Esophagus muscularis mucosa (tissue), 4 donors: ENCODE results near the gene PUM2. TPM values are rescaled to one million over a fixed set of nuclear protein-coding genes. Genes with fewer than 3 reads are reported as not detected.
A peak's percentile ranks its signal among the peaks of the same experiment; 100 is the strongest.

ENCODE experiments used
- DNase-seq: peaks from one replicate; pipeline ENCODE4 v3.0.0-alpha.2; 2017; ENCODE audit errors: extremely low spot score
- H3K27ac ChIP-seq, 4 donors: fragments of 200-600 bp; sonication (generic); replicated peaks in 1 of 4; 1 replicate in 3 of 4; 2 replicates in 1 of 4; pipeline ENCODE4 v1.5.1; 2016 to 2019; ENCODE audit warnings: mild to moderate bottlenecking in 1 of 4
- H3K27me3 ChIP-seq, 4 donors: fragments of 200-600 bp; sonication (generic); one replicate each; pipeline versions ENCODE4 v1.5.1 to v1.6.0; 2016 to 2019
- H3K36me3 ChIP-seq, 4 donors: fragments of 200-600 bp; sonication (generic); one replicate each; pipeline ENCODE4 v1.5.1; 2016 to 2019
- H3K4me1 ChIP-seq, 4 donors: fragments of 200-600 bp; sonication (generic); one replicate each; pipeline ENCODE4 v1.5.1; 2016 to 2019
- H3K4me3 ChIP-seq, 4 donors: fragments of 200-600 bp; sonication (generic); 1 replicate in 2 of 4; 2 replicates in 2 of 4; pipeline ENCODE4 v1.5.1; 2016 to 2019; ENCODE audit warnings: mild to moderate bottlenecking in 4 of 4, moderate library complexity in 1 of 4
- H3K9me3 ChIP-seq, 4 donors: fragments of 200-600 bp; sonication (generic); 1 replicate in 3 of 4; 2 replicates in 1 of 4; pipeline ENCODE4 v1.5.1; 2016 to 2019
- CTCF ChIP-seq, 3 experiments: fragments of 200-600 bp in 2 of 3; fragments of 450-650 bp in 1 of 3; sonication (generic) in 2 of 3; IDR thresholded peaks; one replicate each; pipeline ENCODE4 v1.5.1; 2017 to 2019; ENCODE audit warnings: antibody characterized with exemption in 3 of 3, mild to moderate bottlenecking in 2 of 3, moderate library complexity in 1 of 3
- EP300 ChIP-seq: sonication (generic); formaldehyde crosslinking; IDR thresholded peaks from one replicate; pipeline ENCODE4 v1.6.1; 2017; ENCODE audit warnings: antibody characterized with exemption
- POLR2A ChIP-seq: fragments of 450-650 bp; IDR thresholded peaks from one replicate; pipeline ENCODE4 v1.6.1; 2017; ENCODE audit warnings: antibody characterized with exemption, moderate library complexity, mild to moderate bottlenecking, low read depth
- POLR2AphosphoS5 ChIP-seq, 2 donors: sonication (generic); formaldehyde crosslinking; IDR thresholded peaks; one replicate each; pipeline ENCODE4 v1.6.1; 2017; ENCODE audit warnings: antibody characterized with exemption in 2 of 2
- WGBS: methylation state at CpG from one replicate; pipeline ENCODE4 v1.1.5; 2018; 5-methylcytosine and 5-hydroxymethylcytosine counted together
- intact Hi-C: fragments of 100-400 bp; cut with DNase I; formaldehyde crosslinking; loops from one replicate; pipeline ENCODE4 v1.15.1; 2023
- total RNA-seq, 4 donors: library from RNA; depleted of rRNA; stranded (reverse); fragments of >200 nt; gene quantifications; one replicate each; pipeline versions ENCODE4 v1.1.0 to v1.2.1, GENCODE V29; 2016

Gene PUM2
- total RNA-seq: 100 to 1,000 TPM in 1 of 4 donors, 10 to 100 TPM in 3; 73.7 to 113 (median 93.1) TPM

DNA sequence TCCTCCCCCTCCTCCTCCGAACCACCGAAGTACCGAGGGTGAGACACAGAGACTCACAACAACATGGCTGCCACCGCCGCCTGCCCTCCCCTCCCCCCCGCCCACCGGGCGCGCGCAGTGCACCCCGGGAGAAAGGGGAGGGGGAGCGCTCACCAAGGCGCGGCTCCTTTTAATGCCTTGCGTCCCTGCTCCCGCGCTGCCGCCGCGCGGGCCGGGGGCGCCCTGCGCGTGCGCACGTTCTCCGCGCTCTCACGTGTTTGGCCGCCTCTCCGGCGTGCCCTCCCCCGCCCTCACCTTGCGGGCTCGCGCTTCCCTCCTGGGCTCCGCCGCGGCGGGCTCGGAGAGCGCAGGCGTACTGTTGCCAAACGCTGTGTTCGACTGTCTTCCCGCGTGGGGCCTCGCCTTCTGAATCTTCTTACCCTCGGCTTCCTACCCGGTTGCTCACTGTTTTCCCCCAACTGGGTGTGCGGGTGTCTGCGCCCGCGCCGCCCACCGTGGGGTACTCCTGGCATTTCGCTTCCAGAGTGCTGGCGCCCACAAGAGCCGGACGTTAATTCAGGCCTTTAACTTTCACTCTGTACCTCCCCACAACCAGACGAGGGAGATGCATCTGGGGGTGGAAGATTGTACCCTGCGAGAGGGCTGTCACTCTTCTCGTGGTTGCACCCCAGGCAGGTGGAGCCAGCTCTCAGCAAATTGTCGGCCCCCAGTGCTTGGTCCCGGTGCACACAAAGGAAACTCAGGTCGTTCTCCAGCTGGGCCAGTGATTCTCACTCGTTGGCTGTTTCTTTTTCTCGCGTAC, at the start of gene PUM2:
Gene PUM2, minus strand, starts transcription at position 92 of the 802 bp plus-strand sequence. CDS start 23,484 bp downstream, outside the sequence.
- no peaks in the 10 kb centered on the region for H3K36me3 ChIP-seq
- no peaks in the 10 kb centered on the region for H3K9me3 ChIP-seq
- no peaks in the 10 kb centered on the region for H3K27me3 ChIP-seq
- peak within 1 kb of the TSS; percentile 83 to 91 (median 87) for H3K4me3 ChIP-seq
- intact Hi-C loops: no loop called here
- TF ChIP-seq CTCF (IDR thresholded peaks at IDR 0.05) (peak in 2 of 3 experiments; percentile 6 to 11), POLR2A (no peak), POLR2AphosphoS5 (IDR thresholded peaks at IDR 0.05) (peak; percentile 94 to 96)
- DNase-seq: peak; percentile 98
- H3K27ac ChIP-seq: peak within 1 kb of the TSS; percentile 90 to 96 (median 95)
- under 1% methylated on average over 34 of the region's 70 CpGs for WGBS
- H3K4me1 ChIP-seq: peaks cover 31 to 61% (median 56%) of the 10 kb centered on the region in 4 donors

DNA sequence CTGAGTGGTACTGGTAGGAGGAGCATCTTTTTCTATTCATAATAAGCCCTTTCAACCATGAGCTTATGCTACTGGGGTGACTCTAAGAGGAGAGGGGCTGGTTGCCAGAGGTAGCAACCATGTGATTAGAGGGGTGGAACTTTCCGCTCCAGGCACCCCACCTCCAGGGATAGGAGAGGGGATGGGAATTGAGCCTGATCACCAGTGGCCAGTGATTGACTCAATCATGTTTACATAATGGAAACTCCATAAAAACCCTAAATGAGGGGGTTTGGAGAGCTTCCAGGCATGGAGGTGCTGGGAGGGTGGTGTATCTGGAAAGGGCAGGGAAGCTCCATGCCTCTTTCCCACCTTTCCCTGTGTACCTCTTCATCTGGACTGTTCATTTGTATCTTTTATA, 49.7 kb upstream of the PUM2 start:
- Histone ChIP-seq H3K9me3 (no peaks in the 10 kb centered on the region), H3K27me3 (no peaks in the 10 kb centered on the region), H3K36me3 (no peaks in the 10 kb centered on the region), H3K4me3 (no peak overlapping the region), H3K27ac (peak overlapping the region; percentile 64 to 78 (median 74)), H3K4me1 (peaks cover 0 to 46% (median 44%) of the 10 kb centered on the region in 4 donors)
- intact Hi-C loops: loop anchor here (5.0 kb wide), 1 partner anchor 232 kb away; no protein-coding TSS in a partner anchor
- no peak for DNase-seq
- WGBS: 85% methylated on average over 1 of the region's 1 CpG
- TF ChIP-seq CTCF (IDR thresholded peaks at IDR 0.05) (no peak), EP300 (no peak)

GRCh38 chr2:20398956-20399567, 48.4 kb upstream of the PUM2 start:
- H3K4me3 ChIP-seq: no peak overlapping the region
- H3K27me3 ChIP-seq: no peaks in the 10 kb centered on the region
- H3K4me1 ChIP-seq: peaks cover 0 to 41% (median 41%) of the 10 kb centered on the region in 4 donors
- no peaks in the 10 kb centered on the region for H3K36me3 ChIP-seq
- 70% methylated on average over 7 of the region's 7 CpGs for WGBS
- no peaks in the 10 kb centered on the region for H3K9me3 ChIP-seq
- no peak for DNase-seq
- intact Hi-C loops: loop anchor here (5.0 kb wide), 1 partner anchor 243 kb away; no protein-coding TSS in a partner anchor
- TF ChIP-seq POLR2A (no peak), CTCF (IDR thresholded peaks at IDR 0.05) (no peak), POLR2AphosphoS5 (IDR thresholded peaks at IDR 0.05) (no peak), EP300 (no peak)
- H3K27ac ChIP-seq: peak overlapping the region in 1 of 4 donors; percentile 21

- TF ChIP-seq POLR2A (no peak), POLR2AphosphoS5 (IDR thresholded peaks at IDR 0.05) (no peak), CTCF (IDR thresholded peaks at IDR 0.05) (no peak), EP300 (no peak)
- no peaks in the 10 kb centered on the region for H3K9me3 ChIP-seq
- intact Hi-C loops: loop anchor here (5.0 kb wide), 1 partner anchor 244 kb away; no protein-coding TSS in a partner anchor
- no peak for DNase-seq
- peaks cover 0 to 34% (median 30%) of the 10 kb centered on the region in 4 donors for H3K4me1 ChIP-seq
- no peak overlapping the region for H3K27ac ChIP-seq
- no peak overlapping the region for H3K4me3 ChIP-seq
- 84% methylated on average over 5 of the region's 5 CpGs for WGBS
- no peaks in the 10 kb centered on the region for H3K27me3 ChIP-seq
- H3K36me3 ChIP-seq: no peaks in the 10 kb centered on the region
These were observed 47.3 kb upstream of the PUM2 start for GRCh38 chr2:20397811-20398447.
